ENCODE data around the gene MID1IP1. TPM values are rescaled to one million over a fixed set of nuclear protein-coding genes. Genes with fewer than 3 reads are reported as not detected.

Gene MID1IP1
- total RNA-seq, 2 experiments from 2014 or later: 80.4 to 92.7 TPM

DNA sequence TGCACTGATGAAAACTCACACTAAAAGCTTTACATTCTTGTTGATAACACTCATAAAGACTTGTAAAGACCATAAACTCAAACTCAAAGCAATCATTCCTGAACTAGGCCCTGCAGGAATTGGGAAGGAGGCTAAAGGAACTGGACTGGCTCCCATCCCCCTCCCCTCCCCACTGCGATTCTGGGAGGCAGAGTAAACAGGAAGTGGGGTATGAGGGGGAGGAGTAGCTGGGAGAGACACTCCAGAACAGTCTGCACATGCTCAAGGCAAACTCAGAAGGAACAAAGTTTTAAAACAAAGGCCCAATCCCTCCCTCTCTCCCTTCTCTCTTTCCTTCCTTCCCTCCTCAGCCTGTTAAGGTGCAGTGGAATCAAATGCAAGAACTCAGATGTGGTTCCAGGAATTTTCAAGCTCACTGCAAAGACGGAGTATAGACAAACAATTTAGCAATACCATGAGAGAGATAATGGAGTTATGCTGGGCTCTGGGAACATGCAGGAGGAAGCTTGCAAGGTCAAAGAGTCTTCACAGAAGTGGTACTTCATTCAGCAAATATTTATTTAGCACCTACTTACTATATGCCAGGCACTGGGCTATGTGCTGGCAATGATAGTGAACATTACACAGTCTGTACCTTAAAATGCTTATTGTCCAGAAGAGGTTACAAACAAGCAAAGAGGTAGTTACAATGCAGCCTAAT, 15.9 kb downstream of the MID1IP1 start:
- no peaks in the 10 kb centered on the region for H3K9me2 ChIP-seq (ENCODE audit: insufficient read depth, low read length)
- H3K27ac ChIP-seq (ENCODE audit: low read depth, low read length, poor library complexity, severe bottlenecking): no peak overlapping the region
- peak overlapping the region; percentile 23 for H3K4me2 ChIP-seq (ENCODE audit: low read length)
- POLR2A ChIA-PET: interaction anchor here (1.5 to 1.9 kb wide), 2 partner anchors 10 to 63 kb away, joined by 7 to 10 read pairs; no protein-coding TSS in a partner anchor
- peaks cover 24% of the 10 kb centered on the region for H3K4me1 ChIP-seq (ENCODE audit: insufficient read depth, low read length, poor library complexity, severe bottlenecking)
- no peaks in the 10 kb centered on the region for H3K79me2 ChIP-seq (ENCODE audit: insufficient read depth, low read depth, low read length)
- H3K36me3 ChIP-seq (ENCODE audit: insufficient read depth, low read length): no peaks in the 10 kb centered on the region; the same call in 1 of the 2 replicates
- no peaks in the 10 kb centered on the region for H3K9me3 ChIP-seq (ENCODE audit: low read length)
- no TSS peak for BruUV-seq (replicated peaks)
- no peak for TF ChIP-seq EZH2phosphoT487 (IDR thresholded peaks at IDR 0.05; ENCODE audit: borderline replicate concordance, low read depth, low read length)
- TF ChIP-seq, protein P1, sequence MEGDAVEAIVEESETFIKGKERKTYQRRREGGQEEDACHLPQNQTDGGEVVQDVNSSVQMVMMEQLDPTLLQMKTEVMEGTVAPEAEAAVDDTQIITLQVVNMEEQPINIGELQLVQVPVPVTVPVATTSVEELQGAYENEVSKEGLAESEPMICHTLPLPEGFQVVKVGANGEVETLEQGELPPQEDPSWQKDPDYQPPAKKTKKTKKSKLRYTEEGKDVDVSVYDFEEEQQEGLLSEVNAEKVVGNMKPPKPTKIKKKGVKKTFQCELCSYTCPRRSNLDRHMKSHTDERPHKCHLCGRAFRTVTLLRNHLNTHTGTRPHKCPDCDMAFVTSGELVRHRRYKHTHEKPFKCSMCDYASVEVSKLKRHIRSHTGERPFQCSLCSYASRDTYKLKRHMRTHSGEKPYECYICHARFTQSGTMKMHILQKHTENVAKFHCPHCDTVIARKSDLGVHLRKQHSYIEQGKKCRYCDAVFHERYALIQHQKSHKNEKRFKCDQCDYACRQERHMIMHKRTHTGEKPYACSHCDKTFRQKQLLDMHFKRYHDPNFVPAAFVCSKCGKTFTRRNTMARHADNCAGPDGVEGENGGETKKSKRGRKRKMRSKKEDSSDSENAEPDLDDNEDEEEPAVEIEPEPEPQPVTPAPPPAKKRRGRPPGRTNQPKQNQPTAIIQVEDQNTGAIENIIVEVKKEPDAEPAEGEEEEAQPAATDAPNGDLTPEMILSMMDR (conservative IDR thresholded peaks at IDR 0.05; ENCODE audit: low read length): no peak
- peak overlapping the region; percentile 92 for H2AFZ ChIP-seq (ENCODE audit: low read length)
- CTCF ChIA-PET (ENCODE audit: unreplicated experiment): no interaction called here
- intact Hi-C loops (cut with micrococcal nuclease; ENCODE audit: unreplicated experiment): no loop called here
- H3K4me3 ChIP-seq (ENCODE audit: low read depth, low read length, poor library complexity, severe bottlenecking): no peak overlapping the region
- no peaks in the 10 kb centered on the region for H4K20me1 ChIP-seq (ENCODE audit: insufficient read depth, low read length)
- no peak for DNase-seq (ENCODE audit: low spot score)

- intact Hi-C loops (cut with micrococcal nuclease; ENCODE audit: unreplicated experiment): no loop called here
These were observed 17.9 kb downstream of the MID1IP1 start for GRCh38 chrX:38819163-38819562.

DNA sequence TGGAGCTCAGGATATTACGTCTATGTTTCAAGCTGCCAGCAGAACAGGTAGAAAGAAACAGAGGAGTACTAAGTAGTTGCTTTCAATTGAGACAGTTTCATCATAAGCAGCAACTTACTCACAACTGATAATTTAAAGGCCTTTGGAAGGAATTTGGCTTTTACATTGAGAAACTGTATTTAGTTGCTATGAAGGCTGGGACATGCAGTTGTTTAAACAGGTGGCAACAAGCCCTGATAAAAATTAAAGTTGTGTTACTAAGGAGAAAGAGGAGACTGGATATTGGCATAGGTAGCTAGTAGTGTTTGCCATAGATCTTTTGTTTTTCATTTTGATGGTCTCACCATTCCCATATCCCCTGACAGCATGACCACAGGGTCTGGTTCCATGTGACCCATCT, 18.4 kb downstream of the MID1IP1 start:
- TF ChIP-seq, protein P1 (conservative IDR thresholded peaks at IDR 0.05; ENCODE audit: low read length): no peak
- TF ChIP-seq EZH2phosphoT487 (IDR thresholded peaks at IDR 0.05; ENCODE audit: borderline replicate concordance, low read depth, low read length): no peak
- Histone ChIP-seq H3K4me1 (ENCODE audit: insufficient read depth, low read length, poor library complexity, severe bottlenecking) (peaks cover 19% of the 10 kb centered on the region), H2AFZ (ENCODE audit: low read length) (no peak overlapping the region), H3K9me2 (ENCODE audit: insufficient read depth, low read length) (no peaks in the 10 kb centered on the region), H3K4me2 (ENCODE audit: low read length) (no peak overlapping the region), H3K4me3 (ENCODE audit: low read depth, low read length, poor library complexity, severe bottlenecking) (no peak overlapping the region), H3K27ac (ENCODE audit: low read depth, low read length, poor library complexity, severe bottlenecking) (no peak overlapping the region), H3K36me3 (ENCODE audit: insufficient read depth, low read length) (no peaks in the 10 kb centered on the region), H3K9me3 (ENCODE audit: low read length) (no peaks in the 10 kb centered on the region), H4K20me1 (ENCODE audit: insufficient read depth, low read length) (no peaks in the 10 kb centered on the region), H3K79me2 (ENCODE audit: insufficient read depth, low read depth, low read length) (no peaks in the 10 kb centered on the region)
- no peak for DNase-seq (ENCODE audit: low spot score)
- BruUV-seq (replicated peaks): no TSS peak
- POLR2A ChIA-PET: no interaction called here
- intact Hi-C loops (cut with micrococcal nuclease; ENCODE audit: unreplicated experiment): no loop called here
- CTCF ChIA-PET (ENCODE audit: unreplicated experiment): no interaction called here

More at GRCh38 chrX:38819163-38819562, 17.9 kb downstream of the MID1IP1 start:
- no peak overlapping the region for H3K27ac ChIP-seq (ENCODE audit: low read depth, low read length, poor library complexity, severe bottlenecking)
- no peaks in the 10 kb centered on the region for H3K36me3 ChIP-seq (ENCODE audit: insufficient read depth, low read length)
- no peaks in the 10 kb centered on the region for H3K9me2 ChIP-seq (ENCODE audit: insufficient read depth, low read length)
- ChIA-PET POLR2A (no interaction called here), CTCF (ENCODE audit: unreplicated experiment) (no interaction called here)
- TF ChIP-seq EZH2phosphoT487 (IDR thresholded peaks at IDR 0.05; ENCODE audit: borderline replicate concordance, low read depth, low read length): no peak
- TF ChIP-seq, protein P1 (conservative IDR thresholded peaks at IDR 0.05; ENCODE audit: low read length): no peak
- no TSS peak for BruUV-seq (replicated peaks)
- no peak overlapping the region for H3K4me2 ChIP-seq (ENCODE audit: low read length)
- H3K4me1 ChIP-seq (ENCODE audit: insufficient read depth, low read length, poor library complexity, severe bottlenecking): peaks cover 19% of the 10 kb centered on the region
- no peak for DNase-seq (ENCODE audit: low spot score)
- no peaks in the 10 kb centered on the region for H4K20me1 ChIP-seq (ENCODE audit: insufficient read depth, low read length)
- no peaks in the 10 kb centered on the region for H3K79me2 ChIP-seq (ENCODE audit: insufficient read depth, low read depth, low read length)
- H3K4me3 ChIP-seq (ENCODE audit: low read depth, low read length, poor library complexity, severe bottlenecking): no peak overlapping the region
- no peaks in the 10 kb centered on the region for H3K9me3 ChIP-seq (ENCODE audit: low read length)
- H2AFZ ChIP-seq (ENCODE audit: low read length): no peak overlapping the region

Measured in OCI-LY7 (cell line).